AG09319 (cell line): ENCODE results near the gene AEBP2.
"Not testable (repeated sequence)": the region's sequence is repeated elsewhere in the genome, so short reads cannot be mapped to it uniquely, and the experiment has no call there.

Source experiments
- DNase-seq: peaks from one replicate; pipeline ENCODE4 v3.0.0-alpha.2; 2010; ENCODE audit warnings: low read depth; ENCODE audit errors: extremely low read depth
- TF ChIP-seq, protein P1 (sequence below): IDR thresholded peaks from 2 replicates; pipeline ENCODE4 v1.5.1; 2011; ENCODE audit warnings: low read depth, mild to moderate bottlenecking, inconsistent platforms, low read length, moderate library complexity

The AEBP2 gene

GRCh38 chr12:19464192-19464580, 24.9 kb downstream of the AEBP2 start:
- TF ChIP-seq, protein P1, sequence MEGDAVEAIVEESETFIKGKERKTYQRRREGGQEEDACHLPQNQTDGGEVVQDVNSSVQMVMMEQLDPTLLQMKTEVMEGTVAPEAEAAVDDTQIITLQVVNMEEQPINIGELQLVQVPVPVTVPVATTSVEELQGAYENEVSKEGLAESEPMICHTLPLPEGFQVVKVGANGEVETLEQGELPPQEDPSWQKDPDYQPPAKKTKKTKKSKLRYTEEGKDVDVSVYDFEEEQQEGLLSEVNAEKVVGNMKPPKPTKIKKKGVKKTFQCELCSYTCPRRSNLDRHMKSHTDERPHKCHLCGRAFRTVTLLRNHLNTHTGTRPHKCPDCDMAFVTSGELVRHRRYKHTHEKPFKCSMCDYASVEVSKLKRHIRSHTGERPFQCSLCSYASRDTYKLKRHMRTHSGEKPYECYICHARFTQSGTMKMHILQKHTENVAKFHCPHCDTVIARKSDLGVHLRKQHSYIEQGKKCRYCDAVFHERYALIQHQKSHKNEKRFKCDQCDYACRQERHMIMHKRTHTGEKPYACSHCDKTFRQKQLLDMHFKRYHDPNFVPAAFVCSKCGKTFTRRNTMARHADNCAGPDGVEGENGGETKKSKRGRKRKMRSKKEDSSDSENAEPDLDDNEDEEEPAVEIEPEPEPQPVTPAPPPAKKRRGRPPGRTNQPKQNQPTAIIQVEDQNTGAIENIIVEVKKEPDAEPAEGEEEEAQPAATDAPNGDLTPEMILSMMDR, result no peak
- no peak for DNase-seq

GRCh38 chr12:19465711-19466110, 26.4 kb downstream of the AEBP2 start:
- TF ChIP-seq, protein P1, result no peak
- no peak for DNase-seq

DNA sequence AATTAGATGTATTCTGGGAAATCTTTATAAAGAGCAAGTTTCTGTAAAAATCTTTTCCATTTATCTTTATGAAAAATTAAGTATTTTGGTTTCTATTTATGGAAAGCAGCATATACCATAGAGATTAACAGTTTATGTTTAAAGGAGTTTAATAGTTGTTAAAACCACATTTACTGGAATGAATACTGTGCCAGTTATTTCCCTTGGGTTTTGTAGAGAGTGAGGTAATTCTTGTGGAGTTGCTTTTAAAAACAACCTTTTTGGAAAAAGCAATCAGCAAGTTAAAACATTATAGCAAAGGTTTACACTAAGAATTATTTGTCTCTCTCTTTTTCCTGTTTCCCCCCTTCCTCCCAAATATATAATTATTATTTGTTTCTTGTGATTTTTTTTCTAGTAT, 34.9 kb downstream of the AEBP2 start:
- DNase-seq, result no peak
- TF ChIP-seq, protein P1, result no peak

DNA sequence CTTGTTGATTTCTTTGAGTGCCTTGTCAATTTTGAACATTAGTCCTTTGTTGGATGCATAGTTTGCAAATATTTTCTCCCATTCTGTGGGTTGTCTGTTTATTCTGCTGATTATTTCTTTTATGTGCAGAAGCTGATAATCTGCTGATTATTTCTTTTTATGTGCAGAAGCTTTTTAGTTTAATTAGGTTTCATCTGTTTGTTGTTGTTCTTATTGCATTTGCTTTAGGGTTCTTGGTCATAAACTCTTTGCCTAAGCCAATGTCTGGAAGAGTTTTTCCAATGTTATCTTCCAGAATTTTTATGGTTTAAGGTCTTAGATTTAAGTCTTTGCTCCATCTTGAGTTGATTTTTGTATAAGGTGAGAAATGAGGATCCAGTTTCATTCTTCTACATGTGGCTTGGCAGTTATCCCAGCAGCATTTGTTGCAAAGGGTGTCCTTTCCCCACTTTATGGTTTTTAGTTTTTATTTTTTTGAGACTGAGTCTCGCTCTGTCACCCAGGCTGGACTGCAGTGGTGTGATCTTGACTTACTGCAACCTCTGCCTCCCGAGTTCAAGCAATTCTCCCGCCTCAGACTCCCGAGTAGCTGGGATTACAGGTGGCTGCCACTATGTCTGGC, 36.7 kb downstream of the AEBP2 start:
- DNase-seq, result not testable (repeated sequence)

- TF ChIP-seq, protein P1, result no peak
- no peak for DNase-seq
Measured at GRCh38 chr12:19477071-19477470, 37.8 kb downstream of the AEBP2 start.

DNA sequence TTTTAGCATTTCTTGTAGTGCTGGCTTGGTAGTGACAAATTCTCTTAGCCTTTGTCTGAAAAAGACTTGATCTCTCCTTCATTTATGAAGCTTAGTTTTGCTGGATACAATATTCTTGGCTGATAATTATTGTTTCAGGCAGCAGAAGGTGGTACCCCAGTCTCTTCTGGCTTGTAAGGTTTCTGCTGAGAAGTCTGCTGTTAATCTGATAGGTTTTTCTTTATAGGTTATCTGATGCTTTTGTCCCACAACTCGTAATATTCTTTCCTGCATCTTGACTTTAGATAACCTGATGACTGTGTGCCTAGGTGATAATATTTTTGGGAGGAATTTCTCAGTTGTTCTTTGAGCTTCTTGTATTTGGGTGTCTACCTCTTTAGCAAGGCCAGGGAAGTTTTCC, 41.2 kb downstream of the AEBP2 start:
- no peak for DNase-seq
- TF ChIP-seq, protein P1, result no peak

- TF ChIP-seq, protein P1, result no peak
- no peak for DNase-seq
Measured at GRCh38 chr12:19482036-19482435, 42.7 kb downstream of the AEBP2 start.

- DNase-seq, result no peak
- TF ChIP-seq, protein P1, result no peak
Measured at GRCh38 chr12:19482551-19483109, 43.3 kb downstream of the AEBP2 start.
